PC-3 (cell line): ENCODE results near the gene SYPL1.

Experiments
- CTCF ChIP-seq: fragments of 300-600 bp; sonication (generic); conservative IDR thresholded peaks from 2 replicates; pipeline ENCODE4 v1.5.1; 2017; ENCODE audit warnings: antibody characterized with exemption, low read depth, mild to moderate bottlenecking, low read length
- EZH2 ChIP-seq: fragments of 300-600 bp; sonication (generic); IDR thresholded peaks from one replicate; pipeline ENCODE4 v1.6.1; 2017; ENCODE audit warnings: antibody characterized with exemption, mild to moderate bottlenecking, low read length; ENCODE audit not compliant: unreplicated experiment
- EZH2phosphoT487 ChIP-seq: fragments of 300-600 bp; sonication (generic); IDR thresholded peaks from 2 replicates; pipeline ENCODE4 v1.6.1; 2018; ENCODE audit warnings: mild to moderate bottlenecking, antibody characterized with exemption, low read length, borderline replicate concordance

- peak; percentile 41 for TF ChIP-seq CTCF
- no peak for TF ChIP-seq EZH2phosphoT487
- no peak for TF ChIP-seq EZH2
Observed at GRCh38 chr7:106050002-106050745, 61.9 kb downstream of the SYPL1 start.
